Karpas-422 (cell line): Measurements from ENCODE around the gene SFR1. TPM values are rescaled to one million over a fixed set of nuclear protein-coding genes. Genes with fewer than 3 reads are reported as not detected.

ENCODE experiments used
- DNase-seq: peaks from one replicate; pipeline ENCODE4 v3.0.0-alpha.2; 2015
- H2AFZ ChIP-seq: fragments of 200-600 bp; sonication (generic); 2 replicates; pipeline ENCODE4 v1.6.1; 2014; ENCODE audit warnings: antibody characterized with exemption, low read length, mixed read lengths
- H3K27ac ChIP-seq: fragments of 200-600 bp; sonication (generic); 2 replicates; pipeline ENCODE4 v1.5.1; 2014; ENCODE audit warnings: mild to moderate bottlenecking, low read length, moderate library complexity
- H3K27me3 ChIP-seq: fragments of 200-600 bp; sonication (generic); 2 replicates; pipeline ENCODE4 v1.6.1; 2014; ENCODE audit warnings: low read length, mixed read lengths
- H3K36me3 ChIP-seq: fragments of 200-600 bp; sonication (generic); 2 replicates; pipeline ENCODE4 v1.6.1; 2014; ENCODE audit warnings: low read length, mixed read lengths; ENCODE audit not compliant: insufficient read depth
- H3K4me1 ChIP-seq: fragments of 200-600 bp; sonication (generic); 2 replicates; pipeline ENCODE4 v1.6.1; 2014; ENCODE audit warnings: mild to moderate bottlenecking, low read length, mixed read lengths
- H3K4me2 ChIP-seq: fragments of 200-600 bp; sonication (generic); 2 replicates; pipeline ENCODE4 v1.6.1; 2014; ENCODE audit warnings: low read length, low read depth, mild to moderate bottlenecking; ENCODE audit not compliant: poor library complexity, severe bottlenecking
- H3K4me3 ChIP-seq: fragments of 200-600 bp; sonication (generic); 2 replicates; pipeline ENCODE4 v1.5.1; 2014; ENCODE audit warnings: mild to moderate bottlenecking, antibody characterized with exemption, low read length, mixed read lengths
- H3K79me2 ChIP-seq: fragments of 200-600 bp; sonication (generic); 2 replicates; pipeline ENCODE4 v1.6.1; 2014; ENCODE audit warnings: mild to moderate bottlenecking, low read length, mixed read lengths
- H3K9ac ChIP-seq: fragments of 200-600 bp; sonication (generic); 2 replicates; pipeline ENCODE4 v1.6.0; 2014; ENCODE audit warnings: low read length
- H3K9me2 ChIP-seq: fragments of 200-600 bp; sonication (generic), shearing (Covaris generic); replicated peaks from 2 replicates; pipeline ENCODE4 v1.6.0; 2014; ENCODE audit warnings: mild to moderate bottlenecking, low read length, moderate library complexity; ENCODE audit not compliant: insufficient read depth
- H3K9me3 ChIP-seq: fragments of 300-700, 200-600 bp; sonication (generic); 2 replicates; pipeline ENCODE4 v1.6.1; 2014; ENCODE audit warnings: low read length, mixed read lengths
- H4K20me1 ChIP-seq: fragments of 200-600 bp; sonication (generic); 2 replicates; pipeline ENCODE4 v1.6.1; 2014; ENCODE audit warnings: mild to moderate bottlenecking, antibody characterized with exemption, low read length, low read depth; ENCODE audit not compliant: insufficient read depth
- total RNA-seq: library from RNA; depleted of rRNA; stranded (reverse); fragments of >200 nt; shearing (Covaris generic); gene quantifications from 2 replicates; pipeline ENCODE4 v1.2.3, GENCODE V29; 2014; ENCODE audit warnings: low replicate concordance

The SFR1 gene
- total RNA-seq, 1 experiment from 2014 or later: 4.3 TPM

GRCh38 chr10:104113376-104113956, 8.5 kb upstream of the SFR1 start:
- Histone ChIP-seq H3K9ac (no peak overlapping the region), H3K9me2 (no peaks in the 10 kb centered on the region), H3K4me2 (peak overlapping the region; percentile 27), H3K36me3 (no peaks in the 10 kb centered on the region), H3K79me2 (no peaks in the 10 kb centered on the region), H2AFZ (no peak overlapping the region), H3K4me1 (peaks cover 14% of the 10 kb centered on the region), H4K20me1 (no peaks in the 10 kb centered on the region), H3K27ac (no peak overlapping the region), H3K27me3 (peaks cover 2% of the 10 kb centered on the region; the same call in 1 of the 2 replicates), H3K4me3 (no peak overlapping the region), H3K9me3 (no peaks in the 10 kb centered on the region)
- no peak for DNase-seq

DNA sequence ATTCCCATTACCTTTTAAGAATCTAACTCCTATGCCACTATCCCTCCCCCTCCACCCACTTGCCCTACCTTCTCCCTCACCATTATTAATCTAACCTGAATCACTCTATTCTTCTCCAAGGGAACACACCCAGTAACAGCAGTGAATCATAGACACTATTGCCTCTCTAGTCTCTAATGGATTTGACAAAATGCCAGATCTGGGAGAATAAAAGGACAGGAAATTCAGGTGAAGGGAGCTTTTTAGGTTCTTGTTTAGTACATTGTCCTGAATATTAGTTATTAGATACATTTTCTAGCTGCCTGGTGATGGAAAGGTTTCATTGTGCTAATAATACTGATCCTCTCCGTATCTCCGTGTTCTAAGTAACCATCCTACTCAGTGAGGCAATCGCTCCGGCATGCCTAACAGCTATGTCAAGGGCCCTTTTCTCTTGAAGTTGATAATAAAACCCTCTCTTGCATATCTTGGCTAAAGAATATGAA, 4.1 kb upstream of the SFR1 start:
- H3K9ac ChIP-seq: no peak overlapping the region
- no peak overlapping the region for H3K4me2 ChIP-seq
- no peaks in the 10 kb centered on the region for H3K36me3 ChIP-seq
- peaks cover 27% of the 10 kb centered on the region for H3K4me1 ChIP-seq
- H3K4me3 ChIP-seq: no peak overlapping the region
- no peaks in the 10 kb centered on the region for H4K20me1 ChIP-seq
- no peaks in the 10 kb centered on the region for H3K27me3 ChIP-seq
- no peak for DNase-seq
- no peaks in the 10 kb centered on the region for H3K9me3 ChIP-seq
- no peak overlapping the region for H2AFZ ChIP-seq
- no peaks in the 10 kb centered on the region for H3K9me2 ChIP-seq
- H3K79me2 ChIP-seq: no peaks in the 10 kb centered on the region; the same call in 1 of the 2 replicates
- H3K27ac ChIP-seq: no peak overlapping the region

GRCh38 chr10:104119996-104120395, 2.0 kb upstream of the SFR1 start:
- Histone ChIP-seq H3K4me3 (no peak overlapping the region), H3K27ac (no peak overlapping the region), H3K9me2 (no peaks in the 10 kb centered on the region), H3K4me1 (peaks cover 29% of the 10 kb centered on the region), H3K9ac (no peak overlapping the region), H3K27me3 (no peaks in the 10 kb centered on the region), H4K20me1 (no peaks in the 10 kb centered on the region), H3K9me3 (no peaks in the 10 kb centered on the region), H3K4me2 (no peak overlapping the region), H3K36me3 (no peaks in the 10 kb centered on the region), H3K79me2 (no peaks in the 10 kb centered on the region; the same call in 1 of the 2 replicates), H2AFZ (peak overlapping the region; percentile 94)
- DNase-seq: peak; percentile 47

GRCh38 chr10:104120512-104120902, 1.5 kb upstream of the SFR1 start:
- H3K36me3 ChIP-seq: no peaks in the 10 kb centered on the region
- H3K9me3 ChIP-seq: no peaks in the 10 kb centered on the region
- peak overlapping the region; percentile 72 for H3K4me3 ChIP-seq
- H3K9ac ChIP-seq: peak overlapping the region; percentile 76
- no peak for DNase-seq
- no peaks in the 10 kb centered on the region for H3K9me2 ChIP-seq
- no peak overlapping the region for H3K27ac ChIP-seq
- H3K4me1 ChIP-seq: peaks cover 29% of the 10 kb centered on the region
- H3K4me2 ChIP-seq: peak overlapping the region; percentile 90
- H2AFZ ChIP-seq: peak overlapping the region; percentile 94
- H3K79me2 ChIP-seq: no peaks in the 10 kb centered on the region; the same call in 1 of the 2 replicates
- no peaks in the 10 kb centered on the region for H3K27me3 ChIP-seq
- no peaks in the 10 kb centered on the region for H4K20me1 ChIP-seq

GRCh38 chr10:104120903-104121484, 977 bp upstream of the SFR1 start:
- Histone ChIP-seq H3K9me2 (no peaks in the 10 kb centered on the region), H3K4me3 (peak overlapping the region; percentile 72), H3K9me3 (no peaks in the 10 kb centered on the region), H3K27ac (peak overlapping the region; percentile 64), H3K4me1 (peaks cover 25% of the 10 kb centered on the region), H2AFZ (peak overlapping the region; percentile 94), H3K79me2 (no peaks in the 10 kb centered on the region; the same call in 1 of the 2 replicates), H4K20me1 (no peaks in the 10 kb centered on the region), H3K4me2 (peak overlapping the region; percentile 90), H3K9ac (peak overlapping the region; percentile 76), H3K27me3 (no peaks in the 10 kb centered on the region), H3K36me3 (no peaks in the 10 kb centered on the region)
- peak; percentile 81 for DNase-seq

DNA sequence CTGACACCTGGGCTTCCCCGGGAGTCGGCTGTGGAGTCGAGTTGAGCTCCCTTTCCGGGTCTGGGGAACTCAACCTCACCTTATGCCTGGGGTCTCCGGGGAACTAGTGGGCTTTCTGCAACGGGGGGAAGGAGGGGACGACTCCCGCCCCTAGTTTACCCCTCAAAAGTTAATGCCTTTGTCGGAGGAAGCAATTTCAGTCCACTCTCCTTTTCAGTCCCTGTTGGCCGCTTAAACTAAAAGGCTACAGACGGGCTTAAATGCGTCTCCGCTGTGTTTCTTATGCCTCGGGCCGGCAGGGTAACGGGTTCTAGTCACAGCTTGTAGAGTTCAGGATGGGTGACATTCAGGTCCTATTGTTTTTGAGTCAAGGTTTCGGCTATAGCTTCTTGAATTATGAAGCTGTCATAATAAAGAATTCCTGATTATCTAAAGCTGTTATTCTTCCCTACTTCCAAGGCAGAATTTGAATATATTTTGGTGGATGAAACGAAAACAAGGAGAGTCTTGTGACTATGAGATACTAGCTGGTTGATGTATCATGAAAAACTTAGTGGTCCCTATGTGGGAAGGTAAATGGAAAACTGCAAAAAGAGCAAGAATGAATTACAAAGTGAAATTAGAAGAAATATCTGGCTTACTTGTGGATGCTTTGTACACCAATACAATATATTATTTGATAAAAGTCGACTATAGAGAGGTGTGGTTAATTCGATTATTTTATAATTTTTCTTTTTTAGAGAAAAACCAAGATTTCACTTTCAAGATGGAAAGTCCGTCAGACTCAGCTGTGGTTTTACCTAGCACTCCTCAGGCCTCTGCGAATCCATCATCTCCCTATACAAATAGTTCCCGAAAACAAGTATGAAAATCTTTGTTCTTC, 495 bp downstream of the SFR1 start:
- Histone ChIP-seq H3K27ac (peak overlapping the region; percentile 27; the same call in 1 of the 2 replicates), H4K20me1 (no peaks in the 10 kb centered on the region), H2AFZ (peak overlapping the region; percentile 34; the same call in 1 of the 2 replicates), H3K79me2 (no peaks in the 10 kb centered on the region; the same call in 1 of the 2 replicates), H3K9ac (peak overlapping the region; percentile 76), H3K27me3 (no peaks in the 10 kb centered on the region), H3K4me3 (peak overlapping the region; percentile 73), H3K36me3 (no peaks in the 10 kb centered on the region), H3K9me2 (no peaks in the 10 kb centered on the region), H3K4me1 (peaks cover 23% of the 10 kb centered on the region), H3K4me2 (peak overlapping the region; percentile 89), H3K9me3 (no peaks in the 10 kb centered on the region)
- peak; percentile 65 for DNase-seq

GRCh38 chr10:104123397-104123796, 1.4 kb downstream of the SFR1 start:
- Histone ChIP-seq H3K27ac (no peak overlapping the region), H3K9ac (peak overlapping the region; percentile 76; the same call in 1 of the 2 replicates), H4K20me1 (no peaks in the 10 kb centered on the region), H3K36me3 (no peaks in the 10 kb centered on the region), H3K79me2 (no peaks in the 10 kb centered on the region; the same call in 1 of the 2 replicates), H2AFZ (0 out of 2 replicates have a peak overlapping the region, but pooled peaks have one; percentile 40), H3K4me1 (peaks cover 23% of the 10 kb centered on the region), H3K9me3 (no peaks in the 10 kb centered on the region), H3K4me3 (peak overlapping the region; percentile 73; the same call in 1 of the 2 replicates), H3K4me2 (peak overlapping the region; percentile 89), H3K9me2 (no peaks in the 10 kb centered on the region), H3K27me3 (no peaks in the 10 kb centered on the region)
- peak; percentile 54 for DNase-seq

GRCh38 chr10:104127411-104127810, 5.4 kb downstream of the SFR1 start:
- H3K9me2 ChIP-seq: no peaks in the 10 kb centered on the region
- no peaks in the 10 kb centered on the region; the same call in 1 of the 2 replicates for H3K79me2 ChIP-seq
- H3K27ac ChIP-seq: no peak overlapping the region
- no peak overlapping the region for H2AFZ ChIP-seq
- no peak overlapping the region for H3K4me3 ChIP-seq
- H3K9me3 ChIP-seq: no peaks in the 10 kb centered on the region
- H3K36me3 ChIP-seq: no peaks in the 10 kb centered on the region
- no peaks in the 10 kb centered on the region for H3K27me3 ChIP-seq
- no peak overlapping the region for H3K4me2 ChIP-seq
- H4K20me1 ChIP-seq: no peaks in the 10 kb centered on the region
- peak; percentile 69 for DNase-seq
- H3K4me1 ChIP-seq: peaks cover 15% of the 10 kb centered on the region
- no peak overlapping the region for H3K9ac ChIP-seq
